Peyer's patch (tissue), 4 donors: ENCODE measurements around the gene RBM11.

Experiments used
- POLR2A ChIP-seq, 2 donors: fragments of 450-650 bp; IDR thresholded peaks; one replicate each; pipeline ENCODE4 v1.5.1; 2017; ENCODE audit warnings: antibody characterized with exemption in 2 of 2, mild to moderate bottlenecking in 2 of 2, moderate library complexity in 2 of 2
- TF ChIP-seq, protein P1 (sequence below), 6 experiments: fragments of 450-650 bp in 4 of 6; fragments of 200-600 bp in 2 of 6; sonication (generic) in 1 of 6; IDR thresholded peaks; one replicate each; pipeline ENCODE4 v1.5.1; 2017 to 2019; ENCODE audit warnings: antibody characterized with exemption in 6 of 6, mild to moderate bottlenecking in 3 of 6, moderate library complexity in 1 of 6

DNA sequence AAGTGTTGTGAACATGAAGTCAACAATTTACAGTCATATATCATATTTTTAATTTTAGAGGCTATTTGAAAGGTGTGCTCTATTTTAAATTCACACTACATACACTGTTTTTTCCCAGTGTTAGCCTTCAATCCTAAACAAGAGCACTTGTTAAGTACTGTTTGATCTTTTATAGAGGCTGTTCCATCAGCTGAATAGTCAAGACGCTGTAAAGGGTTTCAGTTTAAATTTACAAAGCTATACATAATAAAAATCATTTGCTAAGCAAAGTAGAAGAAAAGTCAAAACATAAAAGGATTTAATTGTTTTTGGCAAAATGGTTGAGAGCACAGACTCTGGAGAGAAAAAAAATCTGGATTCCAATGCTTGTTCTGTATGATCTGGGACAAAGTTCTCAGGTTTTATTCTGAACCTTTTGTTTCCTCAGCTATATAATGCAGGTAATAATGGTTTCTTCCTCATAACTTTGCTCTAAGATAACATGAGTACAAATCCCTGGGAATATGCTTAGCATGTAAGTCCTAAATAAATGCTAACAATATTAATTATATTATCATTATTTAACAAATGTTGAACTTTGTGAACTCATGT lies 44.3 kb downstream of the RBM11 start:
- TF ChIP-seq, protein P1, sequence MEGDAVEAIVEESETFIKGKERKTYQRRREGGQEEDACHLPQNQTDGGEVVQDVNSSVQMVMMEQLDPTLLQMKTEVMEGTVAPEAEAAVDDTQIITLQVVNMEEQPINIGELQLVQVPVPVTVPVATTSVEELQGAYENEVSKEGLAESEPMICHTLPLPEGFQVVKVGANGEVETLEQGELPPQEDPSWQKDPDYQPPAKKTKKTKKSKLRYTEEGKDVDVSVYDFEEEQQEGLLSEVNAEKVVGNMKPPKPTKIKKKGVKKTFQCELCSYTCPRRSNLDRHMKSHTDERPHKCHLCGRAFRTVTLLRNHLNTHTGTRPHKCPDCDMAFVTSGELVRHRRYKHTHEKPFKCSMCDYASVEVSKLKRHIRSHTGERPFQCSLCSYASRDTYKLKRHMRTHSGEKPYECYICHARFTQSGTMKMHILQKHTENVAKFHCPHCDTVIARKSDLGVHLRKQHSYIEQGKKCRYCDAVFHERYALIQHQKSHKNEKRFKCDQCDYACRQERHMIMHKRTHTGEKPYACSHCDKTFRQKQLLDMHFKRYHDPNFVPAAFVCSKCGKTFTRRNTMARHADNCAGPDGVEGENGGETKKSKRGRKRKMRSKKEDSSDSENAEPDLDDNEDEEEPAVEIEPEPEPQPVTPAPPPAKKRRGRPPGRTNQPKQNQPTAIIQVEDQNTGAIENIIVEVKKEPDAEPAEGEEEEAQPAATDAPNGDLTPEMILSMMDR (IDR thresholded peaks at IDR 0.05) = no peak
- TF ChIP-seq POLR2A (IDR thresholded peaks at IDR 0.05) = no peak
